Gastrocnemius medialis (tissue), 4 donors: ENCODE data around the gene CBR4. TPM values are rescaled to one million over a fixed set of nuclear protein-coding genes. Genes with fewer than 3 reads are reported as not detected.

Experiments used
- ATAC-seq, 2 donors: fragments of 150-250 bp; one replicate each; pipeline ENCODE4 v1.9.1; 2016
- DNase-seq, 2 donors: peaks; one replicate each; pipeline ENCODE4 v3.0.0-alpha.2; 2019
- H3K27ac ChIP-seq, 4 donors: fragments of 200-600 bp; sonication (generic); 1 replicate in 1 of 4; 2 replicates in 3 of 4; pipeline ENCODE4 v1.5.1; 2016 to 2018; ENCODE audit warnings: mild to moderate bottlenecking in 2 of 4, moderate library complexity in 1 of 4
- H3K27me3 ChIP-seq, 3 donors: fragments of 200-600 bp; sonication (generic) in 2 of 3; 1 replicate in 1 of 3; 2 replicates in 2 of 3; pipeline versions ENCODE4 v1.5.1 to v1.6.0; 2016 to 2019; ENCODE audit warnings: mild to moderate bottlenecking in 1 of 3, moderate library complexity in 1 of 3
- H3K36me3 ChIP-seq, 2 donors: fragments of 200-600 bp; sonication (generic) in 1 of 2; one replicate each; pipeline ENCODE4 v1.5.1; 2017 to 2018
- H3K4me1 ChIP-seq, 2 donors: fragments of 200-600 bp; sonication (generic) in 1 of 2; one replicate each; pipeline ENCODE4 v1.5.1; 2016 to 2017; ENCODE audit warnings: mild to moderate bottlenecking in 2 of 2
- H3K4me3 ChIP-seq, 4 donors: fragments of 200-600 bp; sonication (generic) in 3 of 4; 1 replicate in 1 of 4; 2 replicates in 3 of 4; pipeline ENCODE4 v1.5.1; 2016 to 2019; ENCODE audit warnings: mild to moderate bottlenecking in 2 of 4
- H3K9me3 ChIP-seq, 3 donors: fragments of 200-600 bp; sonication (generic) in 2 of 3; 1 replicate in 1 of 3; 2 replicates in 2 of 3; pipeline ENCODE4 v1.5.1; 2016 to 2019
- CTCF ChIP-seq, 5 experiments: fragments of 450-650 bp in 3 of 5; fragments of 200-600 bp in 2 of 5; sonication (generic) in 2 of 5; IDR thresholded peaks in 4 of 5; conservative IDR thresholded peaks in 1 of 5; 1 replicate in 4 of 5; 2 replicates in 1 of 5; pipeline ENCODE4 v1.5.1; 2016 to 2019; ENCODE audit warnings: antibody characterized with exemption in 5 of 5, mild to moderate bottlenecking in 3 of 5, moderate library complexity in 3 of 5
- POLR2A ChIP-seq, 2 donors: fragments of 450-650 bp; IDR thresholded peaks; one replicate each; pipeline ENCODE4 v1.6.1; 2017; ENCODE audit warnings: antibody characterized with exemption in 2 of 2, mild to moderate bottlenecking in 2 of 2, moderate library complexity in 2 of 2
- in situ Hi-C, 4 donors: fragments of 200-750 bp; cut with MboI; loops; one replicate each; pipeline versions ENCODE4 v1.15.0 to v1.8.0; 2017; ENCODE audit warnings: low sequenced_read_pairs in 4 of 4
- intact Hi-C: fragments of 100-400 bp; cut with DNase I; formaldehyde crosslinking; loops from one replicate; pipeline ENCODE4 v1.15.1; 2023; ENCODE audit warnings: low total_unique reads
- total RNA-seq, 4 donors: library from RNA; depleted of rRNA; stranded (reverse); fragments of >200 nt; gene quantifications; one replicate each; pipeline versions ENCODE4 v1.1.0 to v1.2.3, GENCODE V29; 2016

Gene CBR4
- total RNA-seq, 4 donors from 2014 or later: 11.5 to 21.0 (median 17.5) TPM

GRCh38 chr4:169033660-169034059 lies 23.6 kb upstream of the CBR4 start:
- in situ Hi-C loops (no loop called here), intact Hi-C loops (no loop called here)
- Histone ChIP-seq H3K9me3 (no peaks in the 10 kb centered on the region), H3K27me3 (peaks cover 0 to 7% (median 0%) of the 10 kb centered on the region in 3 donors), H3K36me3 (no peaks in the 10 kb centered on the region), H3K27ac (no peak overlapping the region), H3K4me3 (no peak overlapping the region), H3K4me1 (no peaks in the 10 kb centered on the region)
- ATAC-seq (no peak), DNase-seq (no peak)
- TF ChIP-seq CTCF (IDR thresholded peaks at IDR 0.05 in 4 of 5, conservative IDR thresholded peaks at IDR 0.05 in 1 of 5) (no peak), POLR2A (IDR thresholded peaks at IDR 0.05) (no peak)

GRCh38 chr4:169032883-169033645 lies 23.0 kb upstream of the CBR4 start:
- in situ Hi-C loops: no loop called here
- Histone ChIP-seq H3K36me3 (no peaks in the 10 kb centered on the region), H3K27ac (no peak overlapping the region), H3K4me3 (no peak overlapping the region), H3K27me3 (peaks cover 0 to 7% (median 0%) of the 10 kb centered on the region in 3 donors), H3K9me3 (no peaks in the 10 kb centered on the region), H3K4me1 (no peaks in the 10 kb centered on the region)
- no peak for ATAC-seq
- no peak for DNase-seq
- TF ChIP-seq CTCF (IDR thresholded peaks at IDR 0.05 in 4 of 5, conservative IDR thresholded peaks at IDR 0.05 in 1 of 5) (no peak), POLR2A (IDR thresholded peaks at IDR 0.05) (no peak)
- intact Hi-C loops: no loop called here

GRCh38 chr4:169032194-169032593 lies 22.1 kb upstream of the CBR4 start:
- no peak overlapping the region for H3K4me3 ChIP-seq
- peaks cover 0 to 7% (median 0%) of the 10 kb centered on the region in 3 donors for H3K27me3 ChIP-seq
- H3K4me1 ChIP-seq: no peaks in the 10 kb centered on the region
- no peaks in the 10 kb centered on the region for H3K9me3 ChIP-seq
- TF ChIP-seq POLR2A (IDR thresholded peaks at IDR 0.05): no peak
- in situ Hi-C loops: no loop called here
- no peak overlapping the region for H3K27ac ChIP-seq
- H3K36me3 ChIP-seq: no peaks in the 10 kb centered on the region
- DNase-seq: no peak
- no peak for ATAC-seq
- intact Hi-C loops: no loop called here

- no peak overlapping the region for H3K27ac ChIP-seq
- intact Hi-C loops (no loop called here), in situ Hi-C loops (no loop called here)
- no peak for ATAC-seq
- no peaks in the 10 kb centered on the region for H3K36me3 ChIP-seq
- no peak for DNase-seq
- H3K4me1 ChIP-seq: no peaks in the 10 kb centered on the region
- no peak for TF ChIP-seq CTCF (IDR thresholded peaks at IDR 0.05 in 4 of 5, conservative IDR thresholded peaks at IDR 0.05 in 1 of 5)
- TF ChIP-seq POLR2A (IDR thresholded peaks at IDR 0.05): no peak
- no peaks in the 10 kb centered on the region for H3K9me3 ChIP-seq
- H3K4me3 ChIP-seq: no peak overlapping the region
- peaks cover 0 to 7% (median 0%) of the 10 kb centered on the region in 3 donors for H3K27me3 ChIP-seq
These were observed 21.3 kb upstream of the CBR4 start for GRCh38 chr4:169031392-169031791.

GRCh38 chr4:169030562-169030982 lies 20.5 kb upstream of the CBR4 start:
- H3K27ac ChIP-seq: peak overlapping the region in 1 of 4 donors; percentile 0
- H3K27me3 ChIP-seq: peaks cover 0 to 7% (median 0%) of the 10 kb centered on the region in 3 donors
- DNase-seq: no peak
- no peaks in the 10 kb centered on the region for H3K4me1 ChIP-seq
- H3K4me3 ChIP-seq: no peak overlapping the region
- intact Hi-C loops (no loop called here), in situ Hi-C loops (no loop called here)
- no peaks in the 10 kb centered on the region for H3K9me3 ChIP-seq
- no peaks in the 10 kb centered on the region for H3K36me3 ChIP-seq
- no peak for TF ChIP-seq POLR2A (IDR thresholded peaks at IDR 0.05)
- TF ChIP-seq CTCF (IDR thresholded peaks at IDR 0.05 in 4 of 5, conservative IDR thresholded peaks at IDR 0.05 in 1 of 5): no peak
- ATAC-seq: no peak
